Activated naive CD4-positive, alpha-beta T cell treated with anti-CD3 and anti-CD28 coated beads, Interleukin-2, amount 10 ng/mL, durations not matched to agents 7 days and 5 days (primary cell): ENCODE data around the gene ACR.
A peak's percentile ranks its signal among the peaks of the same experiment; 100 is the strongest.

Experiments
- CTCF ChIA-PET: fragments of 350-600 bp; sonication (Branson Sonifier 250); formaldehyde crosslinking; loops from one replicate; lab custom pipeline; 2021; ENCODE audit warnings: antibody characterized with exemption; lab: Charles Lee
- DNase-seq: peaks from one replicate; pipeline ENCODE4 v3.0.0-alpha.2; 2020
- H3K27ac Mint-ChIP-seq: one replicate; pipeline ENCODE4 v1.8.0; 2021; ENCODE audit warnings: mild to moderate bottlenecking, moderate library complexity, mixed read lengths
- H3K27me3 Mint-ChIP-seq: one replicate; pipeline ENCODE4 v1.8.0; 2021; ENCODE audit warnings: mild to moderate bottlenecking, mixed read lengths
- H3K36me3 Mint-ChIP-seq: one replicate; pipeline ENCODE4 v1.8.0; 2021; ENCODE audit warnings: mixed read lengths
- H3K4me1 Mint-ChIP-seq: one replicate; pipeline ENCODE4 v1.8.0; 2021; ENCODE audit warnings: mixed read lengths
- H3K4me3 Mint-ChIP-seq: one replicate; pipeline ENCODE4 v1.8.0; 2021; ENCODE audit warnings: mild to moderate bottlenecking, moderate library complexity, mixed read lengths
- H3K9me3 Mint-ChIP-seq: one replicate; pipeline ENCODE4 v1.8.0; 2021; ENCODE audit warnings: mixed read lengths

ACR gene

GRCh38 chr22:50737728-50738648 is at the start of gene ACR:
Gene ACR (plus strand): TSS chr22:50738204. CDS start chr22:50738236, 32 bp downstream.
- CTCF ChIA-PET = no interaction called here
- H3K27me3 Mint-ChIP-seq = peaks cover 17% of the 10 kb centered on the region
- peak within 1 kb of the TSS; percentile 71 for H3K27ac Mint-ChIP-seq
- no peaks in the 10 kb centered on the region for H3K4me1 Mint-ChIP-seq
- H3K9me3 Mint-ChIP-seq = no peaks in the 10 kb centered on the region
- peak; percentile 9 for DNase-seq
- no peak within 1 kb of the TSS for H3K4me3 Mint-ChIP-seq
- no peaks in the 10 kb centered on the region for H3K36me3 Mint-ChIP-seq

GRCh38 chr22:50688448-50688847 is 49.6 kb upstream of the ACR start:
- no peak overlapping the region for H3K4me3 Mint-ChIP-seq
- H3K9me3 Mint-ChIP-seq = no peaks in the 10 kb centered on the region
- CTCF ChIA-PET = no interaction called here
- H3K36me3 Mint-ChIP-seq = no peaks in the 10 kb centered on the region
- H3K4me1 Mint-ChIP-seq = peaks cover 3% of the 10 kb centered on the region
- DNase-seq = peak; percentile 12
- H3K27me3 Mint-ChIP-seq = peaks cover 26% of the 10 kb centered on the region
- no peak overlapping the region for H3K27ac Mint-ChIP-seq

DNA sequence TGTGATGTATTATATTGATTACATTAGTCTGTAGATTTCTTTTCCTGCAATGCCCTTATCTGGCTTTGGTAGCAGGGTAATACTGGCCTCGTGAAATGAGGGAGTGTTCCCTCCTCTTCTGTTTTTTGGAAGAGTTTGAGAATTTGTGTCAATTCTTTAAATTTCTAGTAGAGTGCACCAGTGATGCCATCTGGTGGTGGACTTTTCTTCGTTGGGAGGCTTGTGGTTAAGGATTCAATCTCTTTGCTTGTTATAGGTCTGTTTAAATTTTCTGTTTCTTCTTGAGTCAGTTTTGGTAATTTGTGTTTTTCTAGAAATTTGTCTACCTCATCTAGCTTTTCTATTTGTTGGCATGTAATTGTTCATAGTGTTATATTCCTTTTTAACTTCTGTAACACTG is 46.5 kb upstream of the ACR start:
- Mint-ChIP-seq H3K36me3 (no peaks in the 10 kb centered on the region), H3K9me3 (no peaks in the 10 kb centered on the region), H3K27me3 (peaks cover 22% of the 10 kb centered on the region), H3K4me1 (peaks cover 3% of the 10 kb centered on the region), H3K27ac (no peak overlapping the region), H3K4me3 (no peak overlapping the region)
- peak; percentile 65 for DNase-seq
- CTCF ChIA-PET = interaction anchor here (0.6 to 1.9 kb wide), 5 partner anchors 63 to 555 kb away, joined by 3 to 6 read pairs (median 4); partner anchors contain the start of gene ARSA

- DNase-seq = no peak
- no peaks in the 10 kb centered on the region for H3K9me3 Mint-ChIP-seq
- no peaks in the 10 kb centered on the region for H3K36me3 Mint-ChIP-seq
- CTCF ChIA-PET = interaction anchor here (1.0 kb wide), 1 partner anchor 417 kb away, joined by 3 read pairs; no protein-coding TSS in a partner anchor
- no peak overlapping the region for H3K4me3 Mint-ChIP-seq
- peaks cover 21% of the 10 kb centered on the region for H3K27me3 Mint-ChIP-seq
- no peak overlapping the region for H3K27ac Mint-ChIP-seq
- peaks cover 3% of the 10 kb centered on the region for H3K4me1 Mint-ChIP-seq
These were observed 44.5 kb upstream of the ACR start for GRCh38 chr22:50693462-50693861.

DNA sequence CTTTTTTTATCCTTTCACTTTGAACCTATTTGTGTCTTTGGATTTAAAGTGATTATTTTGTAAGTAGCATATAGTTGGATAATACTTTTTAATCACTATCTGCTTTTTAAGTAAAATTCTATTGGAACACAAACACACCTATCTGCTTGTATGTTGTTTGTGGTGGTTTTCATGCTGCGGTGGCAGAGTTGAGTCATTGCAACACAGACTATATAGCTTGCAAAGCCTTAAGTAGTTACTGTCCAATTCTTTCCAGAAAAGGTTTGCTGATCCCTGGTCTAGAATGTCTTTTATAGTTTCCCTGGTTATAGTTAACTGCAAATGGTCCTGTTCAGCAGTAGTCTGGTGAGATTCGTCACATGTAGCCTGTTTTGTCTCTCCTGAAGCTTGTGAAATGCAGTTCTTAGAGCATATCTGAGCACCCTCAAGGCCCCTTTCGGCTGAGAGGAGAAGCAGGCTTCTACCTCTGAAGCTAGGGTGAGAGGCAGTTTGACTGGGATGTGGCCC is 43.9 kb upstream of the ACR start:
- Mint-ChIP-seq H3K4me1 (peaks cover 3% of the 10 kb centered on the region), H3K27ac (no peak overlapping the region), H3K27me3 (peaks cover 18% of the 10 kb centered on the region), H3K36me3 (no peaks in the 10 kb centered on the region), H3K4me3 (no peak overlapping the region), H3K9me3 (no peaks in the 10 kb centered on the region)
- DNase-seq = peak; percentile 20
- CTCF ChIA-PET = interaction anchor here (0.7 to 1.2 kb wide), 3 partner anchors 32 to 417 kb away, joined by 3 to 4 read pairs (median 3); no protein-coding TSS in a partner anchor

DNA sequence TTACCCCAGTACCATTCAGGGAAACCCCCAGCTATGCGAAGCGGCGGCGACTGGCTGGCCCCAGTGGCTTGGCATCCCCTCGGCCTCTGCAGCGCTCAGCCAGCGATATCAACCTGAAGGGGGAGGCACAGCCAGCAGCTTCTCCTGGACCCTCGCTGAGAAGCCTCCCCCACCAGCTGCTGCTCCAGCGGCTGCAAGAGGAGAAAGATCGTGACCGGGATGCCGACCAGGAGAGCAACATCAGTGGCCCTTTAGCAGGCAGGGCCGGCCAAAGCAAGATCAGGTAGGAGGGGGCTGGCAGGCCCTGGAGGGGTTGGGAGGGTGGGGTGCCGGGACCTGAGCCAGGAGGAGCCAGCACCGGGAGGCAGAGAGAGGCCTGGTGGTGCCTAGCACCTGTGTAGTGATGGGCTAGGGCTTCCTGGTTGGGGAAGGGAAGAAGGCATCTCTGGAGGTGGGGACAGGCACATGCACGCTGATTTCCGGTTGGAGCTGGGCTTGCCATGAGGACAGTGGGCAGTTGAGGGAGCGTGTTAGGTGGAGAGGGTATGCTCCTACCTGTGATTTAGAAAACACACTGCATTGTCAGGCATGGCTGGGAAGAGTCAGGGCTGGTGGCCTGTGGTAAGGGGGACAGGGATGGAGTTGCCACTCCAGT is 43.1 kb upstream of the ACR start:
- H3K4me1 Mint-ChIP-seq = peaks cover 3% of the 10 kb centered on the region
- H3K36me3 Mint-ChIP-seq = no peaks in the 10 kb centered on the region
- CTCF ChIA-PET = interaction anchor here (0.7 to 1.2 kb wide), 2 partner anchors 31 to 73 kb away, joined by 3 to 4 read pairs; no protein-coding TSS in a partner anchor
- H3K27ac Mint-ChIP-seq = no peak overlapping the region
- H3K27me3 Mint-ChIP-seq = peaks cover 18% of the 10 kb centered on the region
- peak; percentile 18 for DNase-seq
- H3K9me3 Mint-ChIP-seq = no peaks in the 10 kb centered on the region
- no peak overlapping the region for H3K4me3 Mint-ChIP-seq

DNA sequence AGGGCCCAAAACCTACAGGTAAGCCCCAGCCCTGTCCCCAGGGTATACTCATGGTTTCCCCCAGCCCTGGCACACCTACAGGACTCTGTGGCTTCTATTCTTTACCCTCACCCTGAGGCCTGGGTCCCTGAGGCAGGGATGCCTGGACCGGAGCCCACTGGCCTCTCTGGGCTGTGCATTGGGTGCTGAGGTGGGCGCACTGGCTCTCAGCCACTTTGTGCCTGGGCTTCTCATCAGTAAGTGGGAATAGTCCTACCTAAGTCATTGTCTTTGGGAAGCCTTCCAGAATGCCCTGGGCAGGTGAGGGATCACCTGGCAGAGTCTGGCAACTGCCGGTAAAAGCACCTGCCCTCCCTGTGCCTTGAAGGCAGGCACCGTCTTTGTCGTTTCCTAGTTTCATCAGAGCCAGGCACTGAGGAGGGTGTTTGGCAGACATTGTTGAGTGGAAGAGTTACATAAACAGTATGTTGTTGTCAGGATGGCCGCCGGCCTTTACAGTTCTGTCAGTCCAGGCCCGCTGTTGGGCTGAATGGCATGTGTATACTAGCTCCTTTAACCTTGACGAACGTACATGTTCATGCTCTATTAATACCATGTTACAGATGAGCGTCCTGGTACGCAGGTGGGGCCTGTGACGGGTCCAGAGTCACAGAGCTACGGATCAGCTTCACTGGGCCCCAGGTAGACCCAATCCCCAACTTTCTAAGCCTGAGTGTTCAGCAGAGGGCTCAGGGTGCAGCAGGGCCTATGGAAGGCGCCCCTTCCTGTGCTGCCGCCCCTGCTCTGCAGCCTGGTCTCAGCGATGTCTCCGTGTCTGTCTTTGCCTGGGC is 42.4 kb upstream of the ACR start:
- no peaks in the 10 kb centered on the region for H3K9me3 Mint-ChIP-seq
- no peak overlapping the region for H3K4me3 Mint-ChIP-seq
- CTCF ChIA-PET = interaction anchor here (1.1 to 1.2 kb wide), 2 partner anchors 74 to 75 kb away, joined by 3 to 4 read pairs; no protein-coding TSS in a partner anchor
- H3K36me3 Mint-ChIP-seq = no peaks in the 10 kb centered on the region
- peak; percentile 6 for DNase-seq
- peaks cover 18% of the 10 kb centered on the region for H3K27me3 Mint-ChIP-seq
- peaks cover 5% of the 10 kb centered on the region for H3K4me1 Mint-ChIP-seq
- no peak overlapping the region for H3K27ac Mint-ChIP-seq

DNA sequence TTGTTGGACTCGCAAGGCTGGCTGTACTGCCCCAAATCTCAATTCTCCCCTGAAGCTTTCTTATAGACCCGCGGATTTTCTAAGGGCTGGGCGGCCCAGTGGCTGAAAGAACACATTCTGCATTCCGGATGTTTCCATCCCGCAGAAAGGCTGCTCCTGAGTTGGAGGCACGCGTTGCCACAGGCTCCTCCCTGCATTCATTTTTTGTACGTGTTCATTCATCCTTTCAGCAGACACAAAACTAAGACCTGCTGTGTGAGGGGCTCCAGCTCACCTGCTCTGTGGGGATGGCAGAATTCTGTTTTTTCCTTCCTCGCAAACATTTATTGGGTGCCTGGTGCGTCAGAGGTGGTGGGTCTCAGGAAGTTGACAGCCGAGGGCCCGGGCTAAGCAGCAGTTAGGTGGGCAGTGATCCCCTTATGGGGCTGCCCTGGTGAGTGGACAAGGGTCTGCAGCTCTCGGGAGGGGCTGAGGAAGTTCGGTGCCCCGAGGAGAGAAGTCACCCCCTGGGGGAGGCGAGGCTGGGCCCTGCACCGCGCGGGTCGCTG is 41.7 kb upstream of the ACR start:
- CTCF ChIA-PET = interaction anchor here (1.1 kb wide), 1 partner anchor 76 kb away, joined by 3 read pairs; no protein-coding TSS in a partner anchor
- DNase-seq = peak; percentile 4

DNA sequence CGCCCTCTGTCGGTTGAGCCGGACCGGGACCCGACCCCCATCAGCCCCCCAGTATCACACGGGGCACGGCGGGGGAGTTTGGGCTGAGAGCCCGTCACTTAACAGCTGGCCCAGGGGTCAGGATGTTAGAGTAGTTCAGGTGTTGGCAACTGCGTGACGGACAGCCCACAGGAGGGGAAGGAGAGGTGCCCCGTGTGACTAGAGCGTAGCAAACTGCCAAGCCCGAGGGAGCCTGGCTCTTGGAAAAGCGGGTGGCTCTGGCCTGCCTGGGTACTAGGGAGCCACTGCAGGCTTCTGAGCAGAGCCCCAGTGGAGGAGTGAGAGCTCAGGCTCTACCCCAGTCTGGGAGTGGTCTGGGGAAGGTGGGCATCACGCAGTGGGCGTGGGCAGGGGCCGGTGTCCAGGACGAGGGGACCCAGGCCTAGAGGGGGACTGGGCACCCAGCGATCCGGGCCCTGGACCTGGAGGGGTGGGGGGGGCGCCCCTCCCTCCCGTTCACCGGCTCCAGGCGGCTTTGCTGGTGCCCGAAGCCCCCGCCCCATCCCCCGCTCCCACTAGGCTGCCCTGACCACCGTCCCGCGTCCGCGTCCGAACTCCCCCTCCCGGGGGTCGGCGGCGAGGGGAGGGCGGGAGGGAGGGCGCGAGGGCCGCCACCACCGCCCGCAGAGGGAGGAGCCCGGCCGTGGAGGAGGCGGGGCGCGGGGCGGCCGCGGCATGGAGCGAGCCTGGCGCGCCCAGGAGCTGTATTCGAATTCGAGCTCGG is 41.0 kb upstream of the ACR start:
- Mint-ChIP-seq H3K9me3 (no peaks in the 10 kb centered on the region), H3K4me3 (no peak overlapping the region), H3K4me1 (peaks cover 9% of the 10 kb centered on the region), H3K36me3 (no peaks in the 10 kb centered on the region), H3K27me3 (peaks cover 12% of the 10 kb centered on the region), H3K27ac (no peak overlapping the region)
- CTCF ChIA-PET = no interaction called here
- peak; percentile 15 for DNase-seq

More for the DNA sequence above, 41.7 kb upstream of the ACR start:
- Mint-ChIP-seq H3K4me1 (peaks cover 6% of the 10 kb centered on the region), H3K27me3 (peaks cover 18% of the 10 kb centered on the region), H3K4me3 (no peak overlapping the region), H3K36me3 (no peaks in the 10 kb centered on the region), H3K9me3 (no peaks in the 10 kb centered on the region), H3K27ac (no peak overlapping the region)

DNA sequence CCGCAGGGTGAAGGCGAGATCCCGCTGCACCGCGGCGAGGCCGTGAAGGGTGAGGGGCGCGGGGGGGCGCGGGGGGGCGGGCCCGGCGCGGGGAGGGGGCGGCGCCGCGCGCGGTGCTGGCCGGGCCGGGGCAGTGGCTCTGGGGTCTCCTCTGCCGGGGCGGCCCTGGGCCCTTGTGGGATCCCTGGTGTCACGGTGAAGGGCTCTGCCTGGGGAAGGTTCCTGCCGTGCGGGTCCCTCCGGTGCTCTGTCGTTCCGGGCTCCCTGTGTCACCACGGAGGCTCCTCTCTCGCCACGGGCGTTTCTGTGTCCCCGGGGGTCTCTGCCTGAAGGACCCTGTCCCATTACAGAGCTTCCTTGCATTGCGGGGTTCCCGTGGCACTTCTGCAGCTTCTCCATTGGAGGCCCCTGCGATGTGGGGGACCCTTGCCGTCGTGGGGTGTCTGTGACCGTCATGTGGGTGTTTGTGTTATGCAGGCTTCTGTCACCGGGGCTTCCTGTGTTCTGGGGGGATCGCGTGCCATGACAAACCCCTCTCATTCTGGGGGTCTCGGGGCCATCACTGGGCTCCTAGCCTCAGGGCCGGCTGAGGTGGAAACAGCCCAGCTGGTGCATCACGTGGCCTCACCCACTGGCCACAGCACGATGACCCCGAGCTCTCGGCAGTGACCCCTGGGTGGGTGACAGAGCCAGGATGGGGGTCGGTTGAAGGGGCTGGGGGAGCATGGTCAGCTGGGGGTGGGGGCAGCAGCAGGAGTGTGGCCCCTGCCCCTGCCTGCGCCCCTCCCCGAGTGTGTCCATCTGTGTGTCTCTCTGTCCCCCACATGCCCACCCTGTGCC is 40.1 kb upstream of the ACR start:
- no peak overlapping the region for H3K4me3 Mint-ChIP-seq
- DNase-seq = peak; percentile 14
- H3K27ac Mint-ChIP-seq = no peak overlapping the region
- CTCF ChIA-PET = no interaction called here
- H3K36me3 Mint-ChIP-seq = no peaks in the 10 kb centered on the region
- H3K27me3 Mint-ChIP-seq = peaks cover 4% of the 10 kb centered on the region
- peaks cover 17% of the 10 kb centered on the region for H3K4me1 Mint-ChIP-seq
- H3K9me3 Mint-ChIP-seq = no peaks in the 10 kb centered on the region

- CTCF ChIA-PET = no interaction called here
- H3K27me3 Mint-ChIP-seq = no peaks in the 10 kb centered on the region
- no peaks in the 10 kb centered on the region for H3K36me3 Mint-ChIP-seq
- H3K9me3 Mint-ChIP-seq = no peaks in the 10 kb centered on the region
- no peak overlapping the region for H3K27ac Mint-ChIP-seq
- DNase-seq = no peak
- no peak overlapping the region for H3K4me3 Mint-ChIP-seq
- peaks cover 19% of the 10 kb centered on the region for H3K4me1 Mint-ChIP-seq
These were observed 39.5 kb upstream of the ACR start for GRCh38 chr22:50698546-50698945.
